T-helper 9 cell (primary cell): ENCODE measurements around the gene SMIM26.
"Not testable (repeated sequence)": the region's sequence is repeated elsewhere in the genome, so short reads cannot be mapped to it uniquely, and the experiment has no call there.

Experiments
- DNase-seq: peaks from one replicate; pipeline ENCODE4 v3.0.0-alpha.2; 2020
- total RNA-seq, 2 donors: gene quantifications; one replicate each; lab custom pipeline; 2026; lab: John Stamatoyannopoulos, UW

The SMIM26 gene, protein sequence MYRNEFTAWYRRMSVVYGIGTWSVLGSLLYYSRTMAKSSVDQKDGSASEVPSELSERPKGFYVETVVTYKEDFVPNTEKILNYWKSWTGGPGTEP
- 9.4 to 14.8 reads per million in 2 donors for total RNA-seq

GRCh38 chr20:18566892-18567738 is at the start of gene SMIM26:
Gene SMIM26, plus strand, starts transcription at chr20:18567432. Its CDS starts 47 bp downstream, at chr20:18567479.
- DNase-seq: peak; percentile 90

DNA sequence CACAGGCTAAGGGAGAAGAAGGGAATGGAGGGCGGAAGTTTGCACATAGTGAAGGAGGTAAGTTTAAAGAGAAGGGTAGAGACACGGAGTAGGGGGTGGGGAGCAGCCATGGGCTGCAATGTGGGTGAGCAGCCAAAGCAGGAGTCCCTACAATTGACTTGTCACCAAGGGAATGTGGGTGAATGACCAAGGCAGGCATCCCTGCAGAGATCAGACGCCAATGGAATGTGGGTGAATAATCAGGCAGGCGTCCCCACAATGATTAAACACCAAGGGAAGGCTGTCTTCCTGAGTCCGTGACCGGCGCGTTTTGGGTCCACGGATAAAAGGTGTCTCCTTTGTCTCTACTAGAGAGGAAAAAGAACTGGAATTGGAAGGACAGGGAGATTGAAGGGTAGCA is 45.2 kb upstream of the SMIM26 start:
- not testable (repeated sequence) for DNase-seq

DNA sequence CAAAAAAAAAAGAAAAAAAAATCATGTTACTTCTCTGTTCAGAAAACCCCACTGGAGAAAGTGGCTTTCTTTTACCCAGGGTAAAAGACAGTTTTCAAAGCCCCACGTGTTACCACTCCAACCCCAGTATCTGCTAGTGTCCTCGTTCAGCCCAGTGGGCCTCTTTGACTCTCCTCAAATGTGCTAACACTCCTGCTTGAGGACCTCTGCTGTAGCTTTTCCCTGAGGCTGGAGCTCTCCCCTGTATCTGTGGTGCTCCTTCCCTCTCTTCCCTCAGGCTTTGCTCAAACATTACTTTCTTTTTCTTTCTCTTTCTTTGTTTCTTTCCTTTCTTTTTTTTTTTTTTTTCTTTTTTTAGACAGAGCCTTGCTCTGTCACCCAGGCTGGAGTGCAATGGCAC is 44.2 kb upstream of the SMIM26 start:
- DNase-seq: no peak

DNA sequence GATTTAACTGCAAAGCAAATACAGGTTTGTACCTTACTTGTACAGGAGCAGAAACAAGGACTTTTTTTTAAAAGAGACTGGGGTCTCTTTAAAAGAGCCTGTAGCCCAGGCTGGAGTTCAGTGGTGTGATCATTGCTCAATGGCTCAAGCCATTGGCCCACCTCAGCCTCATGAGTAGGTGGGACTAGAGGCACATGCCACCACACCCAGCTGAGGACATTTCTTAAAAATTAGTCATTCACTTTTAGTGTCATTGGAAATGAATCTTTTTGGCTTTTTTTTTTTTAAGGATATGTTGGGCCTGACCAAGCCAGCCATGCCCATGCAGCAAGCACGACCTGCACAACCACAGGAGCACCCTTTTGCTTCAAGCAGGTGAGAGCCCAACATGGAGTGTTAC is 42.6 kb upstream of the SMIM26 start:
- DNase-seq: no peak

DNA sequence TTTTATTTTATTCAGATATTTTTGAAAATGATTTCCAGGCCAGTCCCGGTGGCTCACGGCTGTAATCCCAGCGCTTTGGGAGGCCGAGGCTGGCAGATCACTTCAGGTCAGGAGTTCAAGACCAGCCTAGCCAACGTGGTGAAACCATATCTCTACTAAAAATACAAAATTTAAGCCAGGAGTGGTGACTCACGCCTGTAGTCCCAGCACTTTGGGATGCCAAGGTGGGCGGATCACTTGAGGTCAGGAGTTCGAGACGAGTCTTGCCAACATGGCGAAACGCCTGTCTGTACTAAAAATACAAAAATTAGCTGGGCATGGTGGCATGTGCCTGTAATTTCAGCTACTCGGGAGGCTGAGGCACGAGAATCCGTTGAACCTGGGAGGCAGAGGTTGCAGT is 40.5 kb upstream of the SMIM26 start:
- DNase-seq: not testable (repeated sequence)

- DNase-seq: no peak
Observed at GRCh38 chr20:18527339-18527738, 39.9 kb upstream of the SMIM26 start.

DNA sequence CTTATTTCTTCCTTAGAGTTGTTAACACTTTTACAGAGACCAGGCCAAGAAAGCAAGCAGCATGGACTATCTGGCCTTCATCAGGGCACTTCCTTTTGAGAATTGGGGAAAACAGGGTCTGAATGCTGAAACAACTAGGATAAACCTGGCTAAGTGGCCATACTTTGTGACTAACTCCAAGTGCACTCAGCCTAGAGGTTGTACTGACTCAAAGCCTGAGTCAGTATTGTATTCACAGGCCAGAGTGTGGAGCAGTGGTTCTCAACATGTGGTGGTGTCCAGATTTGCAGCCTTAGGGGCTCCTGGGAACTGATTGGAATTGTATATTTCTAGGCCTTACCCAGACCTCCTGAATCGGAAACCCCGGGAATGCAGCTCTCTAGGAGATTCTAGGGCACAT is 39.4 kb upstream of the SMIM26 start:
- DNase-seq: no peak

DNA sequence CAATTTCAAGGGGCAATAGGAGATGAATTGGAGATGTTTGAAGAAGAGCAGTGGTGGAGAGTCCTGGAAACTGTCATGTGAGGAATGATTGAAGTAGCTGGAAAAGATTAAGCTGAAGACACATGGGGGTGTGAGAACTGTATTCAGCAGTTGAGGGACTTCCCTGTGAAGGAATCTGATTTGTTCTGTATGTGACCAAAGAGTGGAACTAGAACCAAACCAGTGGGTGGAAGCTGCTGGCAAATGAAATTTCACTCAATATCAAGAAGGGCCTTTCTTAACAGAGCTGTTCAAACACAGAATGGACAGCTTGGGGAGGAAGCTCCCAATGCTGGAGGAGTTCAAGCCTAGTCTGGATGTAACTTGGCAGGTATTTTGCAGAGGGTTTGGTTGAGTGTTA is 38.2 kb upstream of the SMIM26 start:
- DNase-seq: no peak

GRCh38 chr20:18532626-18533025 is 34.6 kb upstream of the SMIM26 start:
- no peak for DNase-seq

DNA sequence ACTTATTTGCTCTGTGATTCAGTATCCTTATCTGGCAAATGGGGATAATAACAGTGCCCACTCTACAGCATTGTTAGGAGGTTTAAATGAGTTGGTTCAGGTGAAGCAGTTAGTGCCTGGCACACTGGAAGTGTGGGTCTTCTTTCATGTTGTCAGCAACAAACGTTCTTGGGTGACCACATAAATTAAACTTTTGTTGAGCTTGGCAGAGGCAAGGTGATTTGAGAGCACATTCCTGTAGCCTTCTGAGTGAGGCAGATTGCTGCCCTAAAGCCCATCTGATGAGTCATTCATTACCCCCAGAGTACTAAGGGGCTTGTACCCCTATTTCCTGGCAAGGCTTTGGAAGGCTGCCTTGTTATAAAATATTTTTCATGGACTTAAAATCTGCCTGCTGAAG is 33.7 kb upstream of the SMIM26 start:
- no peak for DNase-seq

- no peak for DNase-seq
Observed at GRCh38 chr20:18533978-18534644, 33.1 kb upstream of the SMIM26 start.

DNA sequence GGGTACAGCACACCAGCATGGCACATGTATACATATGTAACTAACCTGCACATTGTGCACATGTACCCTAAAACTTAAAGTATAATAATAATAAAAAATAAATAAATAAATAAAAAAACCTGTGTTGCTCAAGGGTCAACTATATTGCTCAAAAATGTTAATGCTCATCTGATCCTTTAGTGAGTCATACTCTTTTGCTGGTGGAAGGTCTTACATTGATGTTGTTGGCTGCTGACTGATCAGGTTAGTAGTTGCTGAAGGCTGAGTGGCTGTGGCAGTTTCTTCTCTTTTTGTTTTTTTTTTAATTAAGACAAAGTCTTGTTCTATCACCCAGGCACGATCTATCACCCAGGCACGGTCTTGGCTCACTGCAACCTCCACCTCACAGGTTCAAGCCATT is 29.6 kb upstream of the SMIM26 start:
- DNase-seq: no peak

- DNase-seq: no peak
Observed at GRCh38 chr20:18541741-18542140, 25.5 kb upstream of the SMIM26 start.

GRCh38 chr20:18543216-18543615 is 24.0 kb upstream of the SMIM26 start:
- DNase-seq: no peak

DNA sequence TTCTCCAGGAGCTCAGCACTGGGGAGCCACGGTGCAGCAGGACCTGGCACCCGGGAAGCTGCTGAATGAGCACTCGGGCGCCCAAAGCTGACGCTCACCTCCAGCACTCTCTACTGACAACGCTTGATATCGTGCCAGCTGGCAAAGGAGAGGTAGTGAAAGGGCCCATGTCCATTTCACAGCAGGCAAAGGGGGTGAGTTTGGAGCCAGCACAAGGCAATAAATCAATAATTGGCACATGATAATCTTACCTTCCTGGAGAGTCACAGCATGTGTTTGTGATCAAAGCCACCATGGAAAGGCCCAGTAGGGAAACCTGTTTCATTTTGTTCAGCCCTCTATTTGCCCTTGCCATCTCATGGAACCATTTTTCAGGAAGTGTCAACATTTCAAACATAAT is 23.3 kb upstream of the SMIM26 start:
- DNase-seq: no peak

GRCh38 chr20:18545566-18545965 is 21.7 kb upstream of the SMIM26 start:
- DNase-seq: no peak

- no peak for DNase-seq
Observed at GRCh38 chr20:18548465-18548864, 18.8 kb upstream of the SMIM26 start.

DNA sequence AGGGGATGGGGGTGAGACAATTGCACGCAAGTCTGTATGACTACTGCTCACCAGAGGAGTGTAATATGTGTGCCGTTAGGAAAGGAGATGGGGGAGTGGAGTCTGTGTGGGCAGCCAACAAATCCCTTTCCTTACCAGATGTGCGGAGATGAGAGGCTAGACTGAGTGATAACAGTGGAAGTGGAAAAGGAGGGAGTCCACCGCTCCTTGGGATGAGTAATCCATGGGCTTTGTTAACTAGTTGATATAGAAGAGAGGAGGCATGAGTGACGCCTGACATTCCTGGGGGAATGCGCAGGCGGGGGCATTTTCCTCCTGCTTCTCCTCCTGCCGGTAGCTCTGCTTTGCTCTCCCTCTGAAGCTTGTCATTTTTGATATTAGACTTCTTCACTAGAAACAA is 13.5 kb upstream of the SMIM26 start:
- no peak for DNase-seq

GRCh38 chr20:18567739-18568091 is 483 bp downstream of the SMIM26 start:
- DNase-seq: no peak

DNA sequence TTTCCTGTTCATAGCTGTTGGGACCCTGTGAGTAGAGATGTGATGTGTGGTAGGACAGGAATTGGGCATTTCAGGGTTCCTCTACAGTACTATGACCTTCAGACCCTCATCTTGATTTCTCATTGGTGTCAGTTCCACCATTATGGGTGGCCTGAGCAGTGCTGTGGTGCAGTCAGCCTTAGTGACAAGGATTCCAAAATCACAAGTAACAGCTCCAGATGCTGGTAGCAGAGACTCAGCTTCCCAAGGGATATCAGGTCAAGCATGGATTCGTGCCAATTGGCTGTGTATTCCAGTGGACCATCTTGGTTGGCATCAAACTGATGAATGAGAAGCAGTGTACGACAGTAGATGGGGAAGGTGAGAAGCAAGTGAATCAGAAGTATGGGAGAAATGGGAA is 3.8 kb downstream of the SMIM26 start:
- DNase-seq: no peak

DNA sequence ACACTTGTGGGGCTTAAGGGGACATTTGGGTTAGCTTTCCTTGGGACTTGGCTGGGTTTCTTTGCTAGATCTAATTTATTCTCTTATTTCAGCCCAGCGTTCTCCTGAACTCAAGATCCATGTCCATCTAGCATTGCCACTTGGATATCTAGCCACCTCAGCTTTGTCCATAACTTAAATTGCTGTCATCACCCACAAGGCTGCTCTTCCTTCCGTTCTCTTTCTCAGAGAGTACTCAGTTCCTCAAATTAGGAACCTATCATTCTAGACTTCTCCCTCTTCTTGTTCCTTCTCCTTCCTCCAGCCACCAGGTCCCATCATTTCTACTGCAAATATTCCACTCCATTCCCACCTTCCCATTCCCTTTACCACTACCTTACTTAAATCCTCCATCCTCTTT is 4.3 kb downstream of the SMIM26 start:
- DNase-seq: no peak

DNA sequence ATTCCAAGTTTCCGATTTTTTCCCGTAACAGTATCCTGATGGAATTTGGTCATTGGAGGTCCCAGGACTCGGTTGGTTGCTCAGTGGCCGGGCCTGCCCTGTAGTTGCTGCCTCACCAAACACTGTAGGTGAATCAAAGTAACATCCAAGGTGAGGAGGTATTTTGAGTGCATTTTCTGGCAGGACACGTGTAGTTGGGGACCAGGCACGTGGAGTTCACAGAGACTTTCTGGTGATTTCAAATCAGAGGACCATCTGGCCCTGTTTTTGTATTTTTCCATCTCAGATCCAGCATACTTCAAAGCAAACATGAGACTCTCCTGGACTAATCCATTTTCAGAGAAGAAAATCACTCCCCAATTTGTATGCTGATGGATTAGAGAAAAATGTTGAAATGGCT is 10.7 kb downstream of the SMIM26 start:
- no peak for DNase-seq

GRCh38 chr20:18578581-18578980 is 11.3 kb downstream of the SMIM26 start:
- DNase-seq: no peak

DNA sequence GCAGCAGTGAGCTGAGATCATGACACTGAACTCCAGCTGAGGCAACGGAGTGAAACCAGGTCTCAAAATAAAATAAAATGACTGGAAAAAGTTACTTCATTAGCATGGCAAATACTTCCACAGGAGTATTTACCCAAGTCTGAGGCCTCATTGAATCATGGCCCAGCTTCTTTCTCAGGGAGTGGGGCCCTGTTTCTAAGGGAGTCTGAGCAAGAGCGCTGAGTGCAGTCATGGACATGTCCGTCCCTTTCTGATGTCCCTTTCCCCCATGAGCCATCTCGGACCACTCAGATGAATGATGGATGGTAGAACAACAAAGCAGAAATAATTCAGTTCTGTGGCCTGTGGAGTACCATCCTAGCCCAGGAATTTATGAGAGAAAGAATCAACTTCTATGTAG is 12.8 kb downstream of the SMIM26 start:
- no peak for DNase-seq
